H1 (cell line): ENCODE data around the gene TLCD2. TPM values are rescaled to one million over a fixed set of nuclear protein-coding genes. Genes with fewer than 3 reads are reported as not detected.

Source experiments
- CTCF ChIA-PET: fragments of 300-600 bp; sonication (Branson Sonifier 250); formaldehyde crosslinking; loops from one replicate; lab custom pipeline; 2021; ENCODE audit not compliant: partially characterized antibody; lab: Charles Lee
- POLR2A ChIA-PET: fragments of 300-600 bp; sonication (Branson Sonifier 250); formaldehyde crosslinking; loops from one replicate; lab custom pipeline; 2021; ENCODE audit warnings: inconsistent platforms; ENCODE audit not compliant: partially characterized antibody; lab: Charles Lee
- DNase-seq, 2 experiments: peaks; one replicate each; pipeline versions ENCODE4 v3.0.0 to v3.0.0-alpha.2; 2010 to 2022; ENCODE audit warnings: low spot score in 2 of 2, low read depth in 1 of 2, mixed read lengths in 1 of 2
- FAIRE-seq: peaks from 2 replicates; lab custom pipeline; 2011; peaks lifted over from hg19 to GRCh38; lab: Jason Lieb, UNC
- H2AFZ ChIP-seq: 2 replicates; pipeline ENCODE4 v1.8.1; 2012; ENCODE audit warnings: low read length, inconsistent platforms
- H2AK5ac ChIP-seq: 2 replicates; pipeline ENCODE4 v1.6.1; 2013; ENCODE audit warnings: low read depth, low read length
- H2BK120ac ChIP-seq: replicated peaks from 2 replicates; pipeline ENCODE3; 2013; ENCODE audit warnings: low read depth, low read length, inconsistent platforms
- H2BK12ac ChIP-seq: 2 replicates; pipeline ENCODE4 v1.6.1; 2013; ENCODE audit warnings: low read depth, low read length
- H2BK15ac ChIP-seq: 2 replicates; pipeline ENCODE4 v1.6.1; 2013; ENCODE audit warnings: low read length
- H2BK20ac ChIP-seq: 2 replicates; pipeline ENCODE4 v1.6.1; 2013; ENCODE audit warnings: low read length
- H2BK5ac ChIP-seq: 2 replicates; pipeline ENCODE4 v1.6.1; 2013; ENCODE audit warnings: low read depth, low read length
- H3K14ac ChIP-seq: 2 replicates; pipeline ENCODE4 v1.6.1; 2013; ENCODE audit warnings: inconsistent platforms; ENCODE audit not compliant: insufficient read length
- H3K18ac ChIP-seq: 2 replicates; pipeline ENCODE4 v1.6.1; 2013; ENCODE audit warnings: low read length; ENCODE audit errors: extremely low read depth
- H3K23ac ChIP-seq: 2 replicates; pipeline ENCODE4 v1.6.1; 2013; ENCODE audit warnings: inconsistent platforms; ENCODE audit not compliant: insufficient read length
- H3K23me2 ChIP-seq: 2 replicates; pipeline ENCODE4 v1.6.1; 2013; ENCODE audit warnings: low read depth, low read length
- H3K27ac ChIP-seq: 2 replicates; pipeline ENCODE4 v1.6.1; 2011; ENCODE audit warnings: low read depth, low read length, inconsistent platforms
- H3K27me3 ChIP-seq, 4 experiments: replicated peaks in 1 of 4; 1 replicate in 1 of 4; 2 replicates in 3 of 4; pipeline versions ENCODE4 v1.6.1 to v1.8.1; 2011 to 2013; ENCODE audit warnings: low read length in 3 of 4, mild to moderate bottlenecking in 3 of 4, inconsistent platforms in 2 of 4, mixed read lengths in 2 of 4, moderate library complexity in 1 of 4; ENCODE audit not compliant: control insufficient read depth in 3 of 4, insufficient read depth in 3 of 4; ENCODE audit errors: extremely low read depth in 1 of 4
- H3K36me3 ChIP-seq, 4 experiments: 2 replicates each; pipeline versions ENCODE4 v1.6.1 to v1.8.1; 2011 to 2013; ENCODE audit warnings: mild to moderate bottlenecking in 4 of 4, low read length in 3 of 4, moderate library complexity in 2 of 4, control low read depth in 1 of 4, inconsistent platforms in 1 of 4; ENCODE audit not compliant: insufficient read depth in 4 of 4, control insufficient read depth in 2 of 4
- H3K4ac ChIP-seq: replicated peaks from 2 replicates; pipeline ENCODE3; 2013; ENCODE audit warnings: low read length, low read depth, mixed read lengths, inconsistent platforms; ENCODE audit not compliant: insufficient read length
- H3K4me1 ChIP-seq, 4 experiments: replicated peaks in 1 of 4; 1 replicate in 1 of 4; 2 replicates in 3 of 4; pipeline versions ENCODE4 v1.6.1 to v1.8.1; 2011 to 2013; ENCODE audit warnings: low read length in 3 of 4, inconsistent platforms in 2 of 4, mixed read lengths in 1 of 4; ENCODE audit not compliant: insufficient read depth in 4 of 4, control insufficient read depth in 3 of 4
- H3K4me2 ChIP-seq, 2 experiments: 2 replicates each; pipeline versions ENCODE4 v1.6.1 to v1.8.1; 2011 to 2013; ENCODE audit warnings: low read depth in 2 of 2, low read length in 2 of 2, control low read depth in 1 of 2, inconsistent platforms in 1 of 2, mild to moderate bottlenecking in 1 of 2; ENCODE audit not compliant: insufficient read depth in 1 of 2
- H3K4me3 ChIP-seq, 4 experiments: fragments of 200-600, 300-600 bp in 1 of 4; sonication (generic), shearing (Covaris generic), sonication (Bioruptor Twin) in 1 of 4; 2 replicates each; pipeline versions ENCODE4 v1.5.1 to v1.8.1; 2011 to 2016; ENCODE audit warnings: low read length in 4 of 4, low read depth in 3 of 4, control low read depth in 2 of 4, inconsistent platforms in 2 of 4, mild to moderate bottlenecking in 2 of 4, mixed read lengths in 1 of 4, moderate library complexity in 1 of 4; ENCODE audit not compliant: insufficient read depth in 2 of 4; ENCODE audit errors: extremely low read depth in 1 of 4
- H3K56ac ChIP-seq: replicated peaks from 2 replicates; pipeline ENCODE3; 2013; ENCODE audit warnings: low read depth, mild to moderate bottlenecking, mixed read lengths, low read length, inconsistent platforms; ENCODE audit not compliant: insufficient read length
- H3K79me1 ChIP-seq: 2 replicates; pipeline ENCODE4 v1.6.1; 2013; ENCODE audit warnings: low read depth, low read length, control low read depth
- H3K79me2 ChIP-seq, 2 experiments: 2 replicates each; pipeline versions ENCODE4 v1.6.1 to v1.8.1; 2012 to 2013; ENCODE audit warnings: low read length in 2 of 2, mild to moderate bottlenecking in 2 of 2, inconsistent platforms in 1 of 2; ENCODE audit not compliant: insufficient read depth in 2 of 2, control insufficient read depth in 1 of 2
- H3K9ac ChIP-seq, 4 experiments: replicated peaks in 1 of 4; 1 replicate in 1 of 4; 2 replicates in 3 of 4; pipeline versions ENCODE4 v1.6.1 to v1.8.1; 2011 to 2013; ENCODE audit warnings: low read depth in 3 of 4, low read length in 3 of 4, control low read depth in 2 of 4, mild to moderate bottlenecking in 2 of 4, moderate library complexity in 2 of 4, inconsistent platforms in 1 of 4; ENCODE audit errors: extremely low read depth in 1 of 4
- H3K9me3 ChIP-seq, 2 experiments: 2 replicates each; pipeline versions ENCODE4 v1.6.1 to v1.8.1; 2012 to 2013; ENCODE audit warnings: mild to moderate bottlenecking in 2 of 2, moderate library complexity in 2 of 2, control low read depth in 1 of 2, inconsistent platforms in 1 of 2, low read depth in 1 of 2, low read length in 1 of 2, mixed read lengths in 1 of 2; ENCODE audit not compliant: insufficient read depth in 2 of 2
- H4K20me1 ChIP-seq, 2 experiments: replicated peaks in 1 of 2; 2 replicates each; pipeline versions ENCODE3 to v1.8.1; 2011 to 2013; ENCODE audit warnings: inconsistent platforms in 2 of 2, low read length in 2 of 2, mild to moderate bottlenecking in 1 of 2; ENCODE audit not compliant: insufficient read depth in 2 of 2, control insufficient read depth in 1 of 2
- H4K5ac ChIP-seq: 2 replicates; pipeline ENCODE4 v1.6.1; 2013; ENCODE audit warnings: low read length, low read depth, mixed read lengths, inconsistent platforms; ENCODE audit not compliant: insufficient read length
- H4K8ac ChIP-seq: 2 replicates; pipeline ENCODE4 v1.8.0; 2013; ENCODE audit warnings: mild to moderate bottlenecking, moderate library complexity, low read length, inconsistent platforms; ENCODE audit not compliant: insufficient read depth; ENCODE audit errors: extremely low read depth
- H4K91ac ChIP-seq: replicated peaks from 2 replicates; pipeline ENCODE3; 2013; ENCODE audit warnings: low read length, mixed read lengths, inconsistent platforms; ENCODE audit not compliant: insufficient read length
- BCL11A ChIP-seq, 2 experiments: IDR thresholded peaks; one replicate each; pipeline ENCODE4 v1.6.1; 2011; ENCODE audit warnings: low read depth in 2 of 2, low read length in 2 of 2, mild to moderate bottlenecking in 2 of 2
- HDAC2 ChIP-seq, 2 experiments: fragments of 300-600 bp in 1 of 2; sonication (generic) in 1 of 2; IDR thresholded peaks; 2 replicates each; pipeline ENCODE4 v1.6.1; 2011 to 2012; ENCODE audit warnings: low read depth in 2 of 2, low read length in 2 of 2, mild to moderate bottlenecking in 2 of 2, moderate library complexity in 2 of 2, borderline replicate concordance in 1 of 2, inconsistent platforms in 1 of 2
- KDM4A ChIP-seq: IDR thresholded peaks from one replicate; pipeline ENCODE4 v1.7.1; 2012; ENCODE audit warnings: low read depth, mild to moderate bottlenecking, moderate library complexity, low read length, inconsistent platforms; ENCODE audit not compliant: severe bottlenecking
- ZNF274 ChIP-seq: IDR thresholded peaks from 2 replicates; pipeline ENCODE4 v1.7.0; 2012; ENCODE audit warnings: low read length, borderline replicate concordance; ENCODE audit errors: extremely low read depth
- WGBS, 2 experiments: shearing (Covaris generic) in 1 of 2; methylation state at CpG; one replicate each; pipeline versions ENCODE4 v1.1.6 to v1.1.7; 2013 to 2015; ENCODE audit warnings: low lambda C conversion rate in 2 of 2, mixed read lengths in 2 of 2, inconsistent platforms in 1 of 2, low coverage in 1 of 2, missing lambda C conversion rate in 1 of 2; ENCODE audit not compliant: insufficient replicate concordance in 2 of 2, insufficient coverage in 1 of 2, insufficient read length in 1 of 2; ENCODE audit errors: extremely low coverage in 1 of 2, missing lambda C conversion rate in 1 of 2; 5-methylcytosine and 5-hydroxymethylcytosine counted together
- polyA plus RNA-seq, 7 experiments: library from polyadenylated mRNA; depleted of rRNA in 3 of 7; stranded (reverse) in 5 of 7; unstranded in 2 of 7; fragments of >200 nt in 5 of 7; fragments of 200-250 nt in 2 of 7; gene quantifications; 1 replicate in 5 of 7; 2 replicates in 1 of 7; 4 replicates in 1 of 7; pipeline versions ENCODE4 v1.2.1 to v1.2.3, GENCODE V29; 2011 to 2013; ENCODE audit warnings: missing spikeins in 2 of 7, mixed read lengths in 2 of 7
- total RNA-seq: library from RNA; stranded (reverse); fragmentation: NEBNext Ultra II Directional; extraction: Animal tissue kit (Norgen Biotek cat#: 25700); gene quantifications from 2 replicates; pipeline ENCODE4 v1.2.1, GENCODE V29; 2021

Gene TLCD2
- total and polyA plus RNA-seq, 2 of the 8 experiments (the other 6 are each of a cell fraction or from before 2014, with no cell fraction given) = 0.47 to 1.4 TPM

DNA sequence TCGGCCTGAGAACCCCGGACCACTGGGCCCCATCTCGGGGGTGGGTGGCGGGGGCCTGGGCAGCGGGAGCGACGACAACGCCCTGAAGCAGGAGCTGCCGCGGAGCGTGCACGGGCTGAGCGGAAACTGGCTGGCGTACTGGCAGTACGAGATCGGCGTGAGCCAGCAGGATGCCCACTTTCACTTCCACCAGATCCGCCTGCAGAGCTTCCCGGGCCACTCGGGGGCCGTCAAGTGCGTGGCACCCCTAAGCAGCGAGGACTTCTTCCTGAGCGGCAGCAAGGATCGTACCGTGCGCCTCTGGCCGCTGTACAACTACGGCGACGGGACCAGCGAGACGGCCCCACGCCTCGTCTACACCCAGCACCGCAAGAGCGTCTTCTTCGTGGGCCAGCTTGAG lies 23.6 kb upstream of the TLCD2 start:
- Histone ChIP-seq H2AFZ (no peak overlapping the region), H3K4ac (no peak overlapping the region), H3K18ac (no peak overlapping the region), H4K91ac (no peak overlapping the region), H3K4me1 (peaks cover 0 to 7% (median 1%) of the 10 kb centered on the region in 4 experiments; a peak in 4 of 7 replicates), H2AK5ac (no peak overlapping the region), H2BK12ac (no peak overlapping the region), H3K4me2 (no peak overlapping the region), H4K20me1 (peaks cover 0 to 2% of the 10 kb centered on the region in 2 experiments), H2BK5ac (no peak overlapping the region), H3K79me1 (no peaks in the 10 kb centered on the region), H3K56ac (no peak overlapping the region), H3K23me2 (no peaks in the 10 kb centered on the region), H3K9ac (no peak overlapping the region), H4K5ac (no peak overlapping the region), H2BK20ac (no peak overlapping the region), H3K14ac (no peak overlapping the region), H3K36me3 (no peaks in the 10 kb centered on the region; a peak in 2 of 8 replicates), H3K23ac (no peak overlapping the region), H2BK15ac (no peak overlapping the region), H4K8ac (0 out of 2 replicates have a peak overlapping the region, but pooled peaks have one; percentile 5), H2BK120ac (no peak overlapping the region), H3K27ac (no peak overlapping the region), H3K9me3 (no peaks in the 10 kb centered on the region), H3K27me3 (no peaks in the 10 kb centered on the region), H3K4me3 (no peak overlapping the region), H3K79me2 (no peaks in the 10 kb centered on the region)
- FAIRE-seq = no peak
- ChIA-PET CTCF (interaction anchor here (0.6 to 7.1 kb wide), 6 partner anchors 13 to 131 kb away, joined by 3 to 34 read pairs (median 4); no protein-coding TSS in a partner anchor), POLR2A (interaction anchor here (1.2 to 2.2 kb wide), 5 partner anchors 9 to 29 kb away, joined by 3 to 8 read pairs (median 4); partner anchors contain the start of genes SERPINF1 and WDR81)
- no peak for DNase-seq
- WGBS, 2 experiments = 95% methylated on average over 29 of the region's 38 CpGs; no CpG with 5 or more reads in 1 of the 2 experiments
- TF ChIP-seq ZNF274 (no peak), KDM4A (no peak), BCL11A (IDR thresholded peaks at IDR 0.05; ENCODE audit: low read depth in 2 of 2, low read length in 2 of 2) (no peak), HDAC2 (IDR thresholded peaks at IDR 0.05; ENCODE audit: borderline replicate concordance in 1 of 2, low read depth in 2 of 2, low read length in 2 of 2) (no peak)
